HG03565 (cell line): ENCODE data around the gene CLMN.

Experiments used
- ATAC-seq: cut with Tn5 transposase; IDR thresholded peaks from one replicate; pipeline ENCODE4 v1.9.1; 2021; ENCODE audit warnings: mild to moderate bottlenecking, moderate library complexity; ENCODE audit not compliant: unreplicated experiment

The CLMN gene

DNA sequence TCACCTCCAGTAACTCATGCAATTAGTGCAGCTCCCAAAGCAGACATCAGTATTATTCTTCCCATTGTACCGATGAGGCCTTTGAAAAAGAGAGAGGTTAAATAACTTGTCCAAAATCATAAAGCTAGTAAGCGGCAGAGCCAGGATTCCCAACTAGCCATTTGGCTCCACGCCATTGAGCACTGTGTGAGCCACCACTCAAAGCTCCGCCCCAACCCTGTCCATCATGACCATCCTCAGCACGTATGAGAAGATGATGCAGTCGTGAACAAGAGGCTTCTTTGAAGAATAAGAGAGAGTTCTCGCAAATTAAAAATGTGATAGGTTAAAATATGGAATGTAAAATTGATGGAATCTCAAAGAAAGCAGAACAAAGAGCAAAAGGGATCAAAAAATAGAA is 14.6 kb downstream of the CLMN start:
- no peak for ATAC-seq

DNA sequence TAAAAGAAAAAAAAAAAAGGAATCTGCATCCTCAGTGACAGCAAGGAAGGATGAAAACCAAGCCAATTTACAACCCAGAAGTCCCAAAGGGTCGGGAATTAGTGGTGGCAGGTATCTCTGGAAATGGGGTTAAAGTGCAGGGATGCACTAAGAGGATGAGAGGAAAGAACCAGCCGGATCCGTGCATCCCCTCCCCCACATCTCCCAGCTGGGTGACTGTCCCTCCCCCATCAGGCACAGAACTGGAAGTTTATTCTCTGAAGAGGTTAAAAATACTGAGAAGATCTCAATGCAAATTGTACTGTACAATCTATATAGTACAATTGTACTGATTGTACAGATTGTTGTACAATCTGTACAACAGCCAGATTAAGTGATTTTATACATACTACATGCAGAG is 15.4 kb downstream of the CLMN start:
- ATAC-seq, result no peak

DNA sequence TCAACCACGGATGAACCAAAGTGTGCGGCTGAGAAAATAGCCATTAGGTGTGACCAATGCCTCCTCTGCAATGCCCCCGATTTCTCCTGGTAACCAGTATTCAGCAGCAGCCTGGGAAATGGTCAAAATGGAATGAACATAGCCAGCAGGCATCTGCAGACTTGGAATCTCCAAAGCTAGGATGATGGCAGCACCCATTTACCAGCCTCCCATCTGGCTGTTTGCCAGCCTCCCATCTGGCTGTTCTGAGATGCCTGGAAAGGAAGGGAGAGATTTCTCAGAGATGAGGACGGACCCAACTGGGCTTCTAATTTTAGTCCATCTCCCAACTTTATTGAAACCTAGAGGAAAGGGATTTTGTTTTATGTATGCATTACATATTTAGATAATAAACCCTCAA is 16.2 kb downstream of the CLMN start:
- no peak for ATAC-seq

DNA sequence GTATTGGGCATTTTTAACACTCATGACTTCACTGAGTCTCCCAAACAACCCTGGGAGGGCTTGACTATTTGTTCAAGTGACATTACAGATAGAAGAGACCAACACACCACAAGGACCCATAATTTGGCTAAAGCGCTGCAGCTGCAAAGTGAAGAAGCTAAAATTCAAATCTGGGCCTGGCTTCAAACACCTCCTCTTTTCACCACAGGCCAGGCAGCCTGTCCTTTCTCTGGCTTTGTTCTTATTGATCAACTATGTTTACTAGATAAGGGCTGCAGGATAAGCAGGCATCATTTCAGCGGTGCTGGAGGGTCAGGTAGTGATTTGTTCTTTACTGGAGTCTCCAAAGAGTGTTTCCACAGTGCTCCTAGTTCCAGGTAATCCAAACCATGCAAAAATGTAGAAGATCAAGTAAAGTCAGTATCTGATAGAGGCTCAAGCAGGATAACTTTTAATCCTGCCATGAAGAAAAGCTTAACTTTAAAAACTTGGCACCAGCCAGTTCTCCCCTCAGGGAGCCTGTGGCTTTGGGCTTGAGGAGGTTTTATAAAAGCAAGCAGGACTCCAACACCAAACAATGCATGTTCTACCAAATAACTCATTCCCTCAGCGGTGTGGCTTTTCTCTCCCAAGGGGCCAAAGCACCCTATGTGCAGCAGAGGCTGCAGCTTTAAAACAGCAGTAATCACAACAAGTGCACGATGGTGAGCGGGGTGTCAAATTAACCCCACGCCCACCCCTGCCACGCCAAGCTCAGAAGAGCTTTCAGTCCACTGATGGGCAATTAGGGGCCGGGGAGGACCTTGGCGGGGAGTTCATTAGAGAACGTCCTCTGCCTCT is 16.8 kb downstream of the CLMN start:
- ATAC-seq, result no peak

DNA sequence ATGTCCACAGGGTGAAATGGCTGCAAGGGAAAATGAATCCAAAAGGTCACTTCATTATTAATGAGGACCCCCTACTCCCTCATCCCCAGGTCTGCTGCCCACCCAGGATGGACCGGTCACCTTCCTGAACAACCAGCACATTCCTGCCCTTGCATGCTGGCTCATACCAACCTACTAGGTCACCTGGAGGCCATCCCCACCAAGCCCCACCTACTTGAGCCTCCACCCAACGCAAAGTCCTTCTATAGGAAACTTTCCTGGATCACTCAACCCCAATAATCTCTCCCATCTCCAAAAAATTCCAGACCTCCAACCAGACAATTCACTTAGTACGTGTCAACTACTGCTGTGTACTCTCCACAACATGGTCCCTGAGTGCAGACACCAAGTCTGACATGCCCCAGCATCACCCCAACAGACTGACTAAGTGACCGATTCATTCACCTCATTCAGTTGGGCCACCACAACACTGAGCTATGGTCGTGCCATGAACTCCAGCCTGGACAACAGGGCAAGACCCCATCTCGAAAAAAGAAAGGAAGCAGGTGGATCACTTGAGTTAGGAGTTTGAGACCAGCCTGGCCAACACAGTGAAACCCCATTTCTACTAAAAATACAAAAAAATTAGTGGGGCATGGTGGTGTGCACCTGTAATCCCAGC is 18.1 kb downstream of the CLMN start:
- ATAC-seq, result no peak

DNA sequence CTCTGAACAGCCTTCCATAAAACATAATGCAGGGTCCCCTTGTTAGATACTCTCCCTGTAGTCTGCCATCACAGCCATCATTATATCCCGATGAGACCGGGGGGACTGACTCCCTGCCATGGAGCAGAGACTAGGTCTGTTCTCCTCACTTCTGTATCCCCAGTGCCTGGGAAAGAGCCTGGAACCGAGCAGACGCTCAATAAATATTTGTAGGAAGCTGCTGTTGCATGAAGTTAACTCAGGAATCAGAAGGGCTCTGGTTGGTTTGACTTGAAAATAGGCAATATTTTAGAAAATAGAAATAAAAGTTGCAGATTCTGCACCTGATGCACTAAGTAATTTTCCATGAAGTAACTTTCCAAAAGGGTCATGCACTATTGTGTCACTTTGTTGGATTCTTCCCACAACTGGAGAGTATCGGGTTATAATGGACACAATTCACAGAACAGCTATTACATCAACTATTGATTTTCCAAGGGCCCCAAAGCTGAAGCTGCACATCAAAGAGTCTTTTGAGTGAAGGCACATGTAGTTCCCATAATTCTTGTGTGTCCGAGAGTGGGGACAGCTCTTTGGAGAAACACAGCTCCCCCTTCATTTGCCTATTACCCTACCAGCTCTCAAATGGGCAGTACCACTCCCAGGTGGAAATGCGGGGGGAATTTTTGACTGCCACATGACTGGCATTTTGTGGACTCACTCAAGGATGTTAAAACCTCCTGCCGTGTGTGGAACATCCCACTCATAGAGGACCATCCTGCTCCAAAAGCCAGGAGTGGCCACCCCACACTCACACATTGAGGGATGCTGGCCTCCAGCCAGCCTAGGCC is 18.8 kb downstream of the CLMN start:
- no peak for ATAC-seq

DNA sequence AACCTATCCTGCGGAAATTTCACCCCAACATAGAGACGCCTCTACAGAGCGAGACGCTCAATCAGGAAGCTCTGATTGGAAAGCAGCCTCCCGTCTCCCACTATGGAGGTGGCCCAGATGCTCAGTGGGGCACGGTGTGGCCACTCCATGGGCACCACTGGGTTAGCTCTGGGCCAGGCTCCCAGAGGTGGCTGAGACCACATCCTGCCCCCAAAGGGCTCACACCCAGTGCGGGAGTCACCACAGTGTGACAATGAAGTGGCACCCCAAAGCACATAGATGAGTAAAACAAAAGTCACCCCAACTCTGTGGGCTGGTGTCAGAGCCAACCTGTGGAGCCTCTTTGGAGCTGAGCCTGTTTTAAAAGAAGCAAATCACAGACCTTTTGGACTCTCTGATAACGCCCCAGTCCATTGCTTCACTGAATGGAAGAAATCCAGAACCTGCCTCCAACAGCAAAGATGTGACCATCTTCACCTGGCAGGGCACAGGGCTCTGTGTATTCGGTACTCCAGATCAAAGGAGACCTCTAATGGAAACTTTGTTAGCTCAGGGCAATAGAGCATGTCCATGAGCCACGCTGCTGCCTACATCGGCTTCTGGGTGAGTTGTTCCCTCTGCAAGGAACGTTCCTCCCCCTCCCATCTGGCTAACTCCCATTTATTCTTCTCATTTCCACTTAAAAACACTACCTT is 19.6 kb downstream of the CLMN start:
- no peak for ATAC-seq

DNA sequence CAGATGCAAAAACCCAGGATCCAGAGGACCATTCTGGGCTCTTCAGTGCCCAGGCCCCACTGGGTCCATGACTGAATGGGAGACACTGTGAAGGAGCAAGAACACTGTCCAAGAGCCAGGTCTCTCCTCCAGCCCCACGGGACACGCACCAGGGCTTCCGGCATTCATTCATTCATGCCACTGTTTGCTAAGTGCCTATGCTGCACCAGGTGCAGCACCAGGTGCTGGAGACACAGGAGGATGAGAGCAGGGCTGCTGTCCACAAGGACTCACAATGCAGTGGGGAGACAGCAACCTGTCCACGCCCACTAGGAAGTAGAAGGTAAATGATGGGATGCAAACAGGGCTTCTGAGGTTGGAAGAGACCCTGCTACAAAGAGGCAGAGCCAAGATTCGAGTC is 20.4 kb downstream of the CLMN start:
- ATAC-seq, result no peak

DNA sequence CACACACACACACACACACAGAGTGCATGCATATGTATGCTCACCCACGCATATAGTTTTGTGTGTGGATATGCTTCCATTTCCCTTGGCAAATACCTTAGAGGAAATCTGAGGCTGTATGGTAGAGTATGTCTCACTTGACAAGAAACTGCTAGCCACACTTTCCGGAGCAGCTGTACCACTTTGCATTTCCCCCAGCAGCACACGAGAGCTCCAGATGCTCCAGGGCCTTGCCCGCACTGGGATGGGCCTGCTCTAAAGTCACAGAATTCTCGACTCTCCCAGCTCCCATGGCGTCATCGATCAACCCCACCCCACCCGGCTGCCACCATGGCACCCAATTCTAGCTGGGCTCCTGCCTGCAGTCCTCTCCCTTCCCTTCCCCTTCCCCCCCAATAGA is 21.9 kb downstream of the CLMN start:
- ATAC-seq, result no peak

DNA sequence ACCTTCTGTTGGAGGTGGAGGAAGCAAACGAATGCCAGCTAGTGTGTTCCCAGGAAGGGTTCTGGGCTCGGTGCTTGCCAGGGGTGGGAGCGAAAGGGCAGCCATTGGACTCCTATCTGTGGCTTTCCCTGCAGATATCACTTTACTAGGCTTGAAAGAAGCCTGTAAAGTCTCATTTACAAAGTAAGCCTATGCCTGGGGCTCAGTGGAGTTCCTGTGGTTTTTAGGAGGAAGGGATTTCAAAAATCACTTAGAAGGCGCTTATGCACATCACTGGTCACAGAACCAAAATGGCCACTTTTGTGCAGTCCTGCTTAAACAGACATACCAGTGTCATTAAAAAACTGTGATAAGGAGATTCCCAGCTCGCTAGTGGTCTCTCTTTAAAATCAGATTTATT is 22.7 kb downstream of the CLMN start:
- no peak for ATAC-seq

DNA sequence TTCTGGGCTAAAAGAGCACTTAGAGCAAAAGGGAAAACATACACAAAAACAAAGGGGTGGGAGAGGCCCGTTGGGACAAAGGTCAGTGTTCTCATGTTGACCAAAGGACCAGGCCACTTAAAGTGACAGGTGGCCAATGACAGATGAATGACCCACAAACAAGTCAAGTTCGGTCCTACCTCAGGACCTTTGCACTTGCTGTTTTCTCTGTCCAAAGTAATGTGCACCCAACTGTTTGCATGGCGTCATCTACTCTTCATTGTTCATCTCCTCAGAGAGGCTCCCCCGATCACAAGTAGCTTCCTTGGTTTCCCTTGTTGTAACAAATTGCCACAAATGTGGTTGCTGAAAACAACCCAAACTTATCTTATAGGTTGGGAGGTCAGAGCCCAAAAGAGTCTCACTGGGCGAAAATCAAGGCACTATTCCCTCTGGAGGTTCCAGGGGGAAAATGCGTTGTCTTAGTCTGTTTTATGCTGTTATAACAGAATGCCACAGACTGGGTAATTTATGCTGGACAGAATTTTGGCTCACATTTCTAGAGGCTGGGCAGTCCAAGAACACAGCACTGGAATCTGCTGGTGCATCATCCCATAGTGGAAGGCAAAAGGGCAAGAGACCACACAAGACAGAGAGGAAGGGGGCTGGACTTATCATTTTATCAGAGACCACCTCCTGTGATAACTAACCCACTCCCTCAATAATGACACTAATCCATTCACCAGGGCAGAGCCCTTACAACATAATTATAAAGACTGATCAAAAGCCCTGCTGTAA is 23.9 kb downstream of the CLMN start:
- ATAC-seq, result no peak

DNA sequence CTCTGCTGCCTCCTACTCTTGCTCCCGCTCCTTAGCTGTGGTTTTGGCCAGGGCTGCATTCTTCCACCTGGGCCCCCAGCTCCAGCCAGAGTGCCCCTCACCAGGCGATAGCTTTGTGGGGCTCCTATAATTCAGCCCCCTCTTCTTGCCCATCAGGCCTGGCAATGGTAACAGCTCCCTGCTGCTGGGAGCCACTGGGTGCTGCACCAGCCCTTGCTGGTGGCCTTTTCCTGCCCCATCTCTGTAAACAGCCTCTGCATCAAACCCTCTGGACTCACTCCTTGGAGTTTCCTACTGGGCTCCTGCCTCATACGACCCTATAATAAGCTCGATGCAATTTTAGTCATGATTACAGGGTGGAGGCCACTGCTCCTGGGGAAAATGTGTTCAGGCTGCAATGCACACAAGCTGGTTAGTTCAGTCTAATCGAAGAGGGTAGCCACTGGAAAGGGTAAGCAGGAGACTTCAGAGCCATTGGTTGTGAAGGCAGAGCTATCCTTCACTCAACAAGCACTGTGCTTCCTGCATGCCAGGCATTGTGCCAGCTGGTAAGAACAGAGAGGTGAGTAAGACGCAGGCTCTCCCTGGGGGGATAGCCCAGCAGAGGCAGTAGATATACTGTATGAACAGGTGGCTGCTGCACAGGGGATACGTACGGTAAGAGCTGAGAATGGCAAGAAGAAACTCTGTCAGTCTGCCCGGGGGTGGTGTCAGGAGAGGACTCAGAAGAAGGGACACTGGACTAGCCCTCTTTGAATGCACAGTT is 24.7 kb downstream of the CLMN start:
- no peak for ATAC-seq

DNA sequence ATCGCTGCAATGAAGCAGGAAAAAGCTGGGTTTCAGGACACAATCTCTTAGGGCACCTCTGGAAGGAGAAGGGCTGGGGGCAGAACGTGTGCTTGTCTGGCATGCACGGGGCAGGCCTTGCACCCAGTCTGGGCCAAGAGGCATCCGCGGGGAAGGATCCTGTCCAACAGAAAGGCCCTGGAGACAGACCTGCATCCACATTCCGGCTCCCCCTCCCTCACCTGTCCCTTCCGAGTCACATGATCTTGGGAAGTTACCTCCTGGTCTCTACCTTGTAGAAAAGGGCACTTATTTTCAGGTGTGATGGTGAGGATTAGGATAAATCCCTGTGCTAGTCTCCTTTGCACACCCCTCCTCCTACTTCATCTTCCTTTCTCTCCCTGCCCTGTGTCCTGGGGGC is 25.4 kb downstream of the CLMN start:
- no peak for ATAC-seq

DNA sequence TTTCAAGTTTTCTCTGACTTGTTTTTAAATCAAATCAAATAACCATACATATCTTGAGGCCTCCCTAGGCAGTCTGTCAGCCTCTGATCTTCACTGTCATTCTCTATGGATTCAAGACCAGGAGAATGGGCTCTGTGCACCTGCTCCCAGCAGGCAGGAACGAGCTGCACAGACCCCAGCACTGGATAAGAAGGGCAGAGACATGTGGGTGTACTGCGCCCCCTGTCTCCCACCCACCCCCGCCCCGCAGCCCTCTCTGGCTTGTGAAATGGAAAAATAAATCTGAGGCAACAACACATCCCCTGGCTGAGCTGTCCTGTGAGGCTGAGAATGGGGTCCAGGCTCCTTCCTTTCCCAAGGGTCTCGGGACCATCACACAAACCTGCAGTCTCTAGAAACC is 26.3 kb downstream of the CLMN start:
- ATAC-seq, result no peak

DNA sequence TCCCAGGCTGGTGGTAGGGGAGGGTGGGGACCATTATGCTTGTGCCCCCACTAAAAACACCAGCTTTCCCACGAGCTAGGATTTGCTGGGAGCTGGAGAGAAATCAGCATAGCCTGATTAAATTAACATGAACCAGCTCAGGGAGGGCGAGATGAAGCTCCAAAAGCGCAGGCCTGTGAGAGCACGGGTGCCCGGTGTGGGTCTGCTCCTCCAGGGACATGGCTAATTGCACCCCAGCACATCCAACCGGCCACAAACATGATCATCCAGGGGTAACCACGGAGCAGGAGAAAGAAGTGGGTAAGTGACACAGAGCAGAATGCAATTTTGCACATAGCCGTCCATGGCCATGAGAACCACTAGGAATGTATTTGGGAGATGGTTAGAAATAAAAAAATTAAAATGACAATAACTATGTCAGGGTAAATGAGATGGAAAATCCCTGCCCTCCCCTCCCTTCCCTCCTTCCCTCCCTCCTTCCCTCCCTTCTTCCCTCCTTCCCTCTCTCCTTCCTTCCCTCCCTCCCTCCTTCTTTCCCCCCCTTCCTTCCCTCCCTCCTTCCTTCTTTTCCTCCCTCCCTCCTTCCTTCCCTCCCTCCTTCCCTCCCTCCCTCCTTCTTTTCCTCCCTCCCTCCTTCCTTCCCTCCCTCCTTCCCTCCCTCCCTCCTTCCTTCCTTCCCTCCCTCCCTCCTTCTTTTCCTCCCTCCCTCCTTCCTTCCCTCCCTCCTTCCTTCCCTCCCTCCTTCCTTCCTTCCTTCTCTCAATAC is 26.9 kb downstream of the CLMN start:
- no peak for ATAC-seq

DNA sequence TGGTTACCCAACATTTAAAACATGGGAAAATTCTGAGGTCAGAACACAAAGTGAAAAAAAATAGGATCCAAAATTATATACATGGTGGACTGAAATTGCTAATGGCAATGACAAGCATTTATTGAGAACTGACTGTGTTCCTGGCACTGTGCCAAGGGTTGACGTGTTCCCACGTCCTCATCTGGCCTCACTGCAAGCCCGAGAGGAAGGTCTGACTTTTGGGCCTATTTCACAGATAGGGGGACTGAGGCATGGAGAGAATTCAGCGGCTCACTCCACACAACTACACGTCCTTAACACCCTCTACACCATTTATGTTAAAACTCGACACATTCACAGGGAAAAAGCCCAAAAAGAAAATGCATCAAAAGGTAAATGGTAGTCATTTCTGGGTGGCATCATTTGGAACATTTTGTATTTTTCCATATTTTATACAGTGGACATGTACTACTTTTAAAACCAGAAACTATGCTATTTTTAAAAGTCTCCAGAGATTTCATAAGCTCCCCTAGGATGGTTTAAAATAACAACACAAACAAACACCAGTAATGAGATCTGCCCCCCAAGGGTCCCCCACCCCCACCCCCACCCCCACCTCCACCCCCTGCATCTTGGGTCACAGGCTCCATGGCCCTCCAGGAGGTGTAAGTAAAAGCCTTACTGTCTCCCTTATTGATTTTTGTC is 27.7 kb downstream of the CLMN start:
- ATAC-seq, result no peak

DNA sequence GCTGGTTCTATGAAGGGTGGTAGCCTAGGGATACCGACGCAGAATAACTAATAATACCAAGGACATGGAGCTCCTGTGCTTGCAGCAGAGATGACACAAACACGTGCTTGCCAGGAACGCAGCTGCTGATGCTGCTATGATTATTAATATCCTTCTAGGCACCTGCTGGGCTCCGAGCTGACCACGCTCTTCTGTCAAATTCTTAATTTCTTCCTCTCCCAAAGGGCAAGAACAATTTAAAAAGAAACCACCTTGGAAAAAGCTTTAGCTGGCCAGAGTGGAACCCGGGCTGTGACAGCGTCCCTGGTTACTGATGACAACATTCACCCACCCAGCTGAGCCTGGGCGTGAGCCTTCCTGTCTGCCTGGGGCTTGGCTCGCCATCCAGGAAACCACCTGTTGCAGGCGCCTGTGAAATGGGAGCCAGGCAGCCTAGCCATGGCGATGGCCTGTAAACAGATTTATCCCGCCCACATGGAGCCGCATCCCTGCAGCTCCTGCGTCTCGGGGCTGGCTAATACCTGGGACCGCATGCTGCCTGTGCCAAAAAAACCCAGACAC is 28.8 kb downstream of the CLMN start:
- ATAC-seq, result no peak

DNA sequence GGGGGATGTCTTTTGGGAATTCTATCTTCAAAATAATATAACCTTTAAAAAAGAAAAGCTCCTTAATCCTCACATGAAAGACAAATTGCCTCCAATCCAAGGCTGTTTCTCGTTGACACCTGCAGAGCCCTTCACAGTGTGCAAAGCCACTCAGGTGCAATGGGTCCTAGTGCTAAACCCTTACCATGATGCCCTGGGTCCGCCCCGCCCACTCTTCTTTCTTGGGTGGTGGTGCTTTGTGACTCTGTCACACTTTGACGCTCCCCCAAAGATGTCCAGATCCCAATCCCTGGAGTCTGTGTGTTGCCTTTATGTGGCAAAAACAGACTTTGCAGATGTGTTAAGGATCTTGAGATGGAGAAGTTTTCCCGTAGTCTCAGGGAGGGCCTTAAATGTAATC is 29.7 kb downstream of the CLMN start:
- ATAC-seq, result no peak
